PC-3 (cell line): ENCODE measurements around the gene SPATA9. TPM values are rescaled to one million over a fixed set of nuclear protein-coding genes. Genes with fewer than 3 reads are reported as not detected.

Experiments used
- ATAC-seq: fragments of 200-7000 bp; cut with Tn5 transposase; 2 replicates; pipeline ENCODE4 v1.9.1; 2020; ENCODE audit warnings: mild to moderate bottlenecking, moderate library complexity
- BruUV-seq: library from RNA; stranded (reverse); fragments of 400-500 nt; replicated peaks from 2 replicates; lab custom pipeline; 2021; lab: Mats Ljungman, UMichigan
- CTCF ChIA-PET: fragments of 300-600 bp; sonication (Branson Sonifier 250); formaldehyde crosslinking; loops from one replicate; lab custom pipeline; 2022; ENCODE audit warnings: antibody characterized with exemption; lab: Charles Lee
- POLR2A ChIA-PET: fragments of 300-600 bp; sonication (Branson Sonifier 250); formaldehyde crosslinking; loops from one replicate; lab custom pipeline; 2022; ENCODE audit warnings: antibody characterized with exemption; ENCODE audit not compliant: unreplicated experiment; lab: Charles Lee
- DNase-seq: peaks from one replicate; pipeline ENCODE4 v3.0.0-alpha.2; 2015
- H2AFZ ChIP-seq: fragments of 300-600 bp; sonication (generic); 2 replicates; pipeline ENCODE4 v1.6.0; 2016; ENCODE audit warnings: antibody characterized with exemption, low read length
- H3F3A ChIP-seq: fragments of 300-600 bp; sonication (generic); one replicate; pipeline ENCODE4 v1.6.0; 2017; ENCODE audit warnings: antibody characterized with exemption, low read length, control low read depth, mild to moderate bottlenecking; ENCODE audit not compliant: unreplicated experiment
- H3K27ac ChIP-seq: fragments of 300-600 bp; sonication (generic); 2 replicates; pipeline ENCODE4 v1.5.1; 2016; ENCODE audit warnings: mild to moderate bottlenecking, low read length
- H3K27me3 ChIP-seq: fragments of 300-600 bp; sonication (generic); 2 replicates; pipeline ENCODE4 v1.6.1; 2016; ENCODE audit warnings: low read length, mixed read lengths
- H3K36me3 ChIP-seq: fragments of 300-600 bp; sonication (generic); 2 replicates; pipeline ENCODE4 v1.6.1; 2016; ENCODE audit warnings: low read depth, mixed run types, low read length, mixed read lengths
- H3K4me1 ChIP-seq: fragments of 300-600 bp; sonication (generic); 2 replicates; pipeline ENCODE4 v1.5.1; 2016; ENCODE audit warnings: low read length; ENCODE audit not compliant: insufficient read depth
- H3K4me2 ChIP-seq: fragments of 300-600 bp; sonication (generic); 2 replicates; pipeline ENCODE4 v1.6.0; 2016; ENCODE audit warnings: low read length
- H3K4me3 ChIP-seq: fragments of 300-600 bp; sonication (generic); 2 replicates; pipeline ENCODE4 v1.5.1; 2016; ENCODE audit warnings: mild to moderate bottlenecking, low read length, mixed read lengths
- H3K79me2 ChIP-seq: fragments of 300-600 bp; sonication (generic); 2 replicates; pipeline ENCODE4 v1.6.1; 2017; ENCODE audit warnings: low read length, mixed read lengths
- H3K9ac ChIP-seq: fragments of 300-600 bp; sonication (generic); 2 replicates; pipeline ENCODE4 v1.6.0; 2016; ENCODE audit warnings: mild to moderate bottlenecking, low read length
- H3K9me2 ChIP-seq: fragments of 300-600 bp; sonication (generic); replicated peaks from 2 replicates; pipeline ENCODE4 v1.6.1; 2016; ENCODE audit warnings: mixed run types, low read length, mixed read lengths
- H3K9me3 ChIP-seq: fragments of 300-600 bp; sonication (generic); 2 replicates; pipeline ENCODE4 v1.6.1; 2016; ENCODE audit warnings: low read length, mixed read lengths
- H4K20me1 ChIP-seq: fragments of 300-600 bp; sonication (generic); 2 replicates; pipeline ENCODE4 v1.6.1; 2016; ENCODE audit warnings: low read length, mixed read lengths
- CTCF ChIP-seq: fragments of 300-600 bp; sonication (generic); conservative IDR thresholded peaks from 2 replicates; pipeline ENCODE4 v1.5.1; 2017; ENCODE audit warnings: antibody characterized with exemption, low read depth, mild to moderate bottlenecking, low read length
- EZH2 ChIP-seq: fragments of 300-600 bp; sonication (generic); IDR thresholded peaks from one replicate; pipeline ENCODE4 v1.6.1; 2017; ENCODE audit warnings: antibody characterized with exemption, mild to moderate bottlenecking, low read length; ENCODE audit not compliant: unreplicated experiment
- EZH2phosphoT487 ChIP-seq: fragments of 300-600 bp; sonication (generic); IDR thresholded peaks from 2 replicates; pipeline ENCODE4 v1.6.1; 2018; ENCODE audit warnings: mild to moderate bottlenecking, antibody characterized with exemption, low read length, borderline replicate concordance
- intact Hi-C: fragments of 100-400 bp; cut with micrococcal nuclease; formaldehyde crosslinking; loops from 2 replicates; pipeline ENCODE4 v1.9.0; 2023
- total RNA-seq: library from RNA; depleted of rRNA; stranded (reverse); fragments of >200 nt; gene quantifications from 2 replicates; pipeline ENCODE4 v1.2.3, GENCODE V29; 2014

SPATA9 gene
- total RNA-seq, 1 experiment from 2014 or later, result not detected

- no peak overlapping the region for H3K4me2 ChIP-seq
- no peaks in the 10 kb centered on the region for H3K9me2 ChIP-seq
- H3K27ac ChIP-seq, result no peak overlapping the region
- H3K79me2 ChIP-seq, result no peaks in the 10 kb centered on the region
- H3K36me3 ChIP-seq, result no peaks in the 10 kb centered on the region
- no peak overlapping the region for H3K4me3 ChIP-seq
- ATAC-seq (no peak), DNase-seq (no peak)
- no peaks in the 10 kb centered on the region for H3K27me3 ChIP-seq
- no TSS peak for BruUV-seq
- CTCF ChIA-PET, result no interaction called here
- H2AFZ ChIP-seq, result no peak overlapping the region
- intact Hi-C loops, result no loop called here
- H3K4me1 ChIP-seq, result peaks cover 12% of the 10 kb centered on the region
- POLR2A ChIA-PET, result no interaction called here
- H4K20me1 ChIP-seq, result no peaks in the 10 kb centered on the region
- TF ChIP-seq EZH2 (no peak), EZH2phosphoT487 (no peak)
- H3F3A ChIP-seq, result no peaks in the 10 kb centered on the region
- no peaks in the 10 kb centered on the region for H3K9me3 ChIP-seq
- H3K9ac ChIP-seq, result no peak overlapping the region
These were observed 33.5 kb downstream of the SPATA9 start for GRCh38 chr5:95649274-95649673.

- POLR2A ChIA-PET, result interaction anchor here (0.5 kb wide), 1 partner anchor 77 kb away, joined by 5 read pairs; no protein-coding TSS in a partner anchor
These were observed 34.6 kb downstream of the SPATA9 start for GRCh38 chr5:95647886-95648860.

More at GRCh38 chr5:95647886-95648860, 34.6 kb downstream of the SPATA9 start:
- no peak for DNase-seq
- H3K9me3 ChIP-seq, result no peaks in the 10 kb centered on the region
- H3K4me3 ChIP-seq, result peak overlapping the region; percentile 74; the same call in 1 of the 2 replicates
- H3K27ac ChIP-seq, result no peak overlapping the region
- no peaks in the 10 kb centered on the region for H3F3A ChIP-seq
- H4K20me1 ChIP-seq, result no peaks in the 10 kb centered on the region
- TF ChIP-seq CTCF, result no peak
- no peaks in the 10 kb centered on the region for H3K9me2 ChIP-seq
- H3K36me3 ChIP-seq, result no peaks in the 10 kb centered on the region
- CTCF ChIA-PET, result interaction anchor here (0.6 kb wide), 1 partner anchor 607 kb away, joined by 3 read pairs; no protein-coding TSS in a partner anchor
- no peak for ATAC-seq
- H3K79me2 ChIP-seq, result no peaks in the 10 kb centered on the region
- H3K27me3 ChIP-seq, result no peaks in the 10 kb centered on the region
- no peak overlapping the region for H2AFZ ChIP-seq
- BruUV-seq, result no TSS peak
- H3K4me2 ChIP-seq, result peak overlapping the region; percentile 94
- H3K4me1 ChIP-seq, result peaks cover 12% of the 10 kb centered on the region
- H3K9ac ChIP-seq, result no peak overlapping the region
- intact Hi-C loops, result loop anchor here (2.0 kb wide), 1 partner anchor 17 kb away; no protein-coding TSS in a partner anchor
